Spleen (tissue), 7 donors: ENCODE results near the gene GRIK2.

ENCODE experiments used
- CTCF ChIP-seq, 11 experiments: fragments of 200-600 bp in 7 of 11; fragments of 450-650 bp in 4 of 11; sonication (generic) in 4 of 11; IDR thresholded peaks in 8 of 11; conservative IDR thresholded peaks in 3 of 11; 1 replicate in 7 of 11; 2 replicates in 4 of 11; pipeline versions ENCODE4 v1.4.0 to v1.8.0; 2016 to 2021; ENCODE audit warnings: antibody characterized with exemption in 11 of 11, inconsistent platforms in 4 of 11, mild to moderate bottlenecking in 1 of 11
- POLR2A ChIP-seq, 3 donors: fragments of 450-650 bp; IDR thresholded peaks; one replicate each; pipeline ENCODE4 v1.5.1; 2017; ENCODE audit warnings: antibody characterized with exemption in 3 of 3, mild to moderate bottlenecking in 1 of 3
- POLR2AphosphoS5 ChIP-seq, 3 donors: sonication (generic); formaldehyde crosslinking; IDR thresholded peaks; one replicate each; pipeline ENCODE4 v1.5.1; 2017; ENCODE audit warnings: antibody characterized with exemption in 3 of 3
- donor health status: DM: no; HTN: no; CAD: no; lungs with moderate emphysema.
- donor health status: DM: no; HTN: no; CAD: no.
- donor health status: DM: no; HTN: no; CAD: no.

- no peak for TF ChIP-seq POLR2AphosphoS5 (IDR thresholded peaks at IDR 0.05)
- no peak for TF ChIP-seq CTCF (IDR thresholded peaks at IDR 0.05 in 8 of 11, conservative IDR thresholded peaks at IDR 0.05 in 3 of 11)
- no peak for TF ChIP-seq POLR2A (IDR thresholded peaks at IDR 0.05)
Measured at GRCh38 chr6:101700655-101701054, 307.1 kb downstream of the GRIK2 start.
